Memory B cell (primary cell): ENCODE measurements around the gene HMX2.
A peak's percentile ranks its signal among the peaks of the same experiment; 100 is the strongest.

ENCODE experiments used
- ATAC-seq: fragments of 150-1000 bp; cut with Tn5 transposase; 2 replicates; pipeline ENCODE4 v1.10.0; 2021; ENCODE audit warnings: low read depth, mild to moderate bottlenecking, moderate library complexity
- DNase-seq, 2 donors: peaks; one replicate each; pipeline ENCODE4 v3.0.0; 2022; ENCODE audit warnings: low spot score in 2 of 2
- H3K27ac Mint-ChIP-seq: one replicate; pipeline ENCODE4 v1.8.0; 2022; ENCODE audit warnings: mild to moderate bottlenecking, moderate library complexity, mixed read lengths
- H3K27me3 Mint-ChIP-seq: one replicate; pipeline ENCODE4 v1.8.0; 2022; ENCODE audit warnings: mixed read lengths
- H3K36me3 Mint-ChIP-seq: one replicate; pipeline ENCODE4 v1.8.0; 2022; ENCODE audit warnings: mild to moderate bottlenecking, mixed read lengths
- H3K4me1 Mint-ChIP-seq: one replicate; pipeline ENCODE4 v1.8.0; 2022; ENCODE audit warnings: mixed read lengths
- H3K4me3 Mint-ChIP-seq: one replicate; pipeline ENCODE4 v1.8.0; 2022; ENCODE audit warnings: mild to moderate bottlenecking, moderate library complexity, mixed read lengths
- H3K9me3 Mint-ChIP-seq: one replicate; pipeline ENCODE4 v1.8.0; 2022; ENCODE audit warnings: mixed read lengths

Gene HMX2

DNA sequence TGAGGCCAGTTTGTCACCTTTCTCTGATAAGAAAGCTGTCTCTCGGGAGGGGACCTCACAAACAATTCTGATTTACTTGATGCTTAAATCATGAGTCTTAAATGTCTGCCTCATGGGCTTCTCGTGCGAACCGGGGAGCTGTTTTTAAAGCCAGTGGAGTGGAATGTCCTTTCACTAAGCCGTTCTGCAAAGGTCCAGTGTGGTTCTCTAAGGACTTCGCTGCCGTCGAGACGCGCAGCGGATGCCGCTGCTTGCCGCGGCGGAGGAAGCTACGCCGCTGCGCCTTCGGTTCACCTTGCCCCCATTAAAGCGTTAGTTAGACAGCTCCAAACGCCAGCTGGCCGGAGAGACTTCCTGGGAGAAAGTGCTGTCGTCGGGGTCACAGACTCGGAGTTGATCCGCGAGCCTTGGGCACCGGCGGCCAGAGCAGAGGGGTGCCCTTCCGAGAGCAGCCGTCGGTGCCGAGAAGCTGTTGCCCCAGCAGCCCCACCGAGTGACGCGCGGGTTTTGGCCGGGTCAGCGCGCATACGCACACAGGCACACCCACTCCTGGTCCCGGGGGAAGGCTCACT lies 13.5 kb upstream of the HMX2 start:
- H3K27ac Mint-ChIP-seq: peak overlapping the region; percentile 51
- peaks cover 29% of the 10 kb centered on the region for H3K27me3 Mint-ChIP-seq
- DNase-seq (no peak), ATAC-seq (no peak)
- H3K4me1 Mint-ChIP-seq: peaks cover 8% of the 10 kb centered on the region
- H3K9me3 Mint-ChIP-seq: no peaks in the 10 kb centered on the region
- no peaks in the 10 kb centered on the region for H3K36me3 Mint-ChIP-seq
- no peak overlapping the region for H3K4me3 Mint-ChIP-seq

DNA sequence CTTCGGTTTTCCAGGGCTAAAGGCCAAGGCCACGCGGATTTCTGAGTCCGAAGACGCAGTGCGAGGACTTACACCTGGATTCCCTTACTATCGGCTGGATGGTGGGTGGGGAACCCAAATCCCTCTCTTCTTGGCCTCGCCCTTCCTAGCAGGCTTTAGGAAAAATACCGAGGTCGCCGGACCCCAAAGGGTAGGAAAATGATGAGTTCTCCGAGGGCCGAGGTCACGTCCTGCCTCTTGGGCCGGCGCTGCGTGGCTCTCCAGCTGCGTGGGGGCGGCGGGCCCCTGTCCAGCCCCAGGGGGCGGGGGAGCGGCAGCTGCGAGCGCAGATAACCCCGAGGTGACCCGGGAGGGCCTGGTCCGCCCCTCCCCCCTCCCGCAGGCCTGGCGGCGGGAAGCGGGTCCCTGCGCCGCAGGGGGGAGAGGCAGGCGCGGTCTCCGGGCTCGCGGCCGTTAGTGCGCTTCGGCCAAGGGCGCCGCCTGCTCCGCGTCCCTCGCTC lies 13.0 kb upstream of the HMX2 start:
- Mint-ChIP-seq H3K27ac (no peak overlapping the region), H3K9me3 (no peaks in the 10 kb centered on the region), H3K4me1 (peaks cover 8% of the 10 kb centered on the region), H3K4me3 (no peak overlapping the region), H3K36me3 (no peaks in the 10 kb centered on the region), H3K27me3 (peaks cover 25% of the 10 kb centered on the region)
- no peak for DNase-seq
- no peak for ATAC-seq

GRCh38 chr10:123135415-123136141 lies 12.4 kb upstream of the HMX2 start, which contains the start of gene HMX3:
TSS of gene HMX3 (plus strand) at chr10:123135970. CDS start at chr10:123136051, 81 bp downstream.
- H3K9me3 Mint-ChIP-seq: no peaks in the 10 kb centered on the region
- H3K27me3 Mint-ChIP-seq: peaks cover 23% of the 10 kb centered on the region
- peak in 1 of 2 donors; percentile 38 for DNase-seq
- H3K27ac Mint-ChIP-seq: peak within 1 kb of the TSS; percentile 79
- no peaks in the 10 kb centered on the region for H3K36me3 Mint-ChIP-seq
- no peak for ATAC-seq
- peak within 1 kb of the TSS; percentile 50 for H3K4me3 Mint-ChIP-seq
- peaks cover 8% of the 10 kb centered on the region for H3K4me1 Mint-ChIP-seq

- Mint-ChIP-seq H3K9me3 (no peaks in the 10 kb centered on the region), H3K27ac (peak overlapping the region; percentile 79), H3K4me1 (peaks cover 8% of the 10 kb centered on the region), H3K4me3 (peak overlapping the region; percentile 50), H3K27me3 (peaks cover 21% of the 10 kb centered on the region), H3K36me3 (no peaks in the 10 kb centered on the region)
- ATAC-seq: no peak
- no peak for DNase-seq
These were observed 11.6 kb upstream of the HMX2 start for GRCh38 chr10:123136221-123136805.

- ATAC-seq: no peak
These were observed 10.9 kb upstream of the HMX2 start for GRCh38 chr10:123136806-123137642.

DNA sequence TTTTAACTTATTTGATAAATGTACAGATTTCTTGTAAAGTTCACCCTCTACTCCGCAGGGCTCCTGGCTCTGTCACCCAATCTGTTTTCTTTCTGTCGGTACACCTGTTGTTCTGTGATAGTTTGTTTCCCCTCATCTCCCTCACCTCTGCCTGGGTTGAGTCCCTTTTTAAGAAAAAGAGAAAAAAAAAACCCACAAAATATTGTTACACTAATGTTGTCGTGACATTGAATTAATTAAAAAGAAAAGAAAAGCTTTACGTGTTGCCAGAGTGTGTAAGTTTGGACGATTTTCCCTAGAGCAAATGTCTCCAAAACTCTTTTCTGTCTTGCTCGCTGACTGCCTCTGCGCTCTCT lies 8.8 kb upstream of the HMX2 start:
- H3K27ac Mint-ChIP-seq: no peak overlapping the region

More at GRCh38 chr10:123136806-123137642, 10.9 kb upstream of the HMX2 start:
- Mint-ChIP-seq H3K27me3 (peaks cover 21% of the 10 kb centered on the region), H3K9me3 (no peaks in the 10 kb centered on the region), H3K4me3 (peak overlapping the region; percentile 62), H3K4me1 (peaks cover 8% of the 10 kb centered on the region), H3K36me3 (no peaks in the 10 kb centered on the region), H3K27ac (peak overlapping the region; percentile 79)
- no peak for DNase-seq

DNA sequence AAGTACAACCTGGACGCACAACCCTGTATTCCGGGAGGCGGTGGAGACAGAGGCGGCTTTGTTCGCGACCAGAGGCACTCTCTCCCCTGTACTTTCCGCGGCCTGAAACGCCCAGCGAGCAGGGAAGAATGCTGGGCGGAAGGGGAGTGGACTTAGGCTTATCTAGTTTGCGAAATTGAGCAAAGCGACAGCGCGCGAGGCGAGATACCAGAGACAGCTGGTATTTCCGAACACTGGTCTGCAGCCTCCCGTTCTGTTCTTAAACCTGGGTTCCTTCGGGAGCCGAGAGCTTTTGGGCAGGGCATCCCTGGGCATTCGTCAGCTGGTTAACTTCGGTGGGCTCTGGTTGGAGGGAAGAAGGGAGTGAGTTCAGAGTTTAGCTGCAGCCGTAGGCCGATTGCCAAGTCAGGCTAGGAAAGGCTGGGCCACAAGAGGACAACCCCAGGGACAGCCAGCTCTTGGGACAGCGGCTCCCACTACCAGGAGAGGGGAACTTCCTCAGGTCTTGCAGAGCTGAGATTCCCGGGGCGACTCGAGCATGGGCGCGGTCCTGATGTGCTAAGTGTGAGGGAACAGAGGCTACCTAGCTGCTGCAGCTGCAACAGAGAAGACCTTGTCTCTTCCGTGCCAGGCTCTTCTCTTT lies 8.3 kb upstream of the HMX2 start:
- H3K4me3 Mint-ChIP-seq: no peak overlapping the region
- no peaks in the 10 kb centered on the region for H3K9me3 Mint-ChIP-seq
- H3K36me3 Mint-ChIP-seq: no peaks in the 10 kb centered on the region
- H3K27ac Mint-ChIP-seq: no peak overlapping the region
- no peaks in the 10 kb centered on the region for H3K4me1 Mint-ChIP-seq
- no peak for DNase-seq
- ATAC-seq: no peak
- peaks cover 17% of the 10 kb centered on the region for H3K27me3 Mint-ChIP-seq

More for the DNA sequence above, 8.8 kb upstream of the HMX2 start:
- no peak for DNase-seq
- Mint-ChIP-seq H3K9me3 (no peaks in the 10 kb centered on the region), H3K4me3 (no peak overlapping the region), H3K27me3 (peaks cover 19% of the 10 kb centered on the region), H3K36me3 (no peaks in the 10 kb centered on the region), H3K4me1 (peaks cover 4% of the 10 kb centered on the region)
- ATAC-seq: no peak

GRCh38 chr10:123140164-123140982 lies 7.6 kb upstream of the HMX2 start:
- peaks cover 3% of the 10 kb centered on the region for H3K4me1 Mint-ChIP-seq
- DNase-seq: no peak
- no peak overlapping the region for H3K4me3 Mint-ChIP-seq
- H3K27me3 Mint-ChIP-seq: peaks cover 22% of the 10 kb centered on the region
- H3K36me3 Mint-ChIP-seq: no peaks in the 10 kb centered on the region
- H3K9me3 Mint-ChIP-seq: no peaks in the 10 kb centered on the region
- no peak for ATAC-seq
- no peak overlapping the region for H3K27ac Mint-ChIP-seq

- H3K4me3 Mint-ChIP-seq: no peak overlapping the region
- H3K27ac Mint-ChIP-seq: no peak overlapping the region
- no peak for DNase-seq
- no peaks in the 10 kb centered on the region for H3K36me3 Mint-ChIP-seq
- peaks cover 26% of the 10 kb centered on the region for H3K27me3 Mint-ChIP-seq
- no peak for ATAC-seq
- no peaks in the 10 kb centered on the region for H3K9me3 Mint-ChIP-seq
- H3K4me1 Mint-ChIP-seq: peaks cover 5% of the 10 kb centered on the region
These were observed 6.9 kb upstream of the HMX2 start for GRCh38 chr10:123140983-123141390.

- H3K4me1 Mint-ChIP-seq: peaks cover 5% of the 10 kb centered on the region
- no peak overlapping the region for H3K4me3 Mint-ChIP-seq
- H3K27ac Mint-ChIP-seq: no peak overlapping the region
These were observed 5.9 kb upstream of the HMX2 start for GRCh38 chr10:123141791-123142700.

DNA sequence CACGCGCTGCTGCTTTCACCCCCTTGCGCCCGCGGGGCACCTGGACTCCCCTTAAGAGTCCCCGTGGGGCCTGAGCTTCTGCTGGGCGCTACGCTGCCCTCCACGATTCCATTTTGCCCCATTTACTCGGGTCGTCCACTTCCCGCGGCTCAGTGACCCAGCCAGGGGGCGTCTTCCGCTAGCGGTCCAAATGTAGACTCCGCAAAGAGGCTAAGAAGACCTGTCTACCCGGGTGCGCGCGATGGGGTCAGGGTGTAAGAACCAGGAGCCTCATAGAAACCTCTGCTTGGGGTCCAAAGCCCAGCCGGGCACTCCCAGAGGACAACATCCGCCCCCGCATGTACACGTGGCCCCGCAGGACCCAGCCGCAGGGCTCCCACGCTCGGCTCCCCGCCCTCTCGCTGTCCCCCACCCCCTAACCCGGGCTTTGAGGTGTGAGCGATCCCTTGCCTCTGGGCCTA lies 5.2 kb upstream of the HMX2 start:
- Mint-ChIP-seq H3K9me3 (no peaks in the 10 kb centered on the region), H3K4me1 (peaks cover 5% of the 10 kb centered on the region), H3K36me3 (no peaks in the 10 kb centered on the region), H3K27ac (no peak overlapping the region), H3K4me3 (no peak overlapping the region), H3K27me3 (peaks cover 25% of the 10 kb centered on the region)
- DNase-seq (no peak), ATAC-seq (no peak)

More at GRCh38 chr10:123141791-123142700, 5.9 kb upstream of the HMX2 start:
- DNase-seq: no peak
- Mint-ChIP-seq H3K9me3 (no peaks in the 10 kb centered on the region), H3K36me3 (no peaks in the 10 kb centered on the region), H3K27me3 (peaks cover 24% of the 10 kb centered on the region)
- no peak for ATAC-seq
